ENCODE data around the gene HPS5.

Gene HPS5

GRCh38 chr11:18364495-18365073 is 42.6 kb upstream of the HPS5 start:
- Histone ChIP-seq H3K4me3 (no peak overlapping the region), H3K27ac (no peak overlapping the region)
- no peak for DNase-seq (ENCODE audit: low spot score)
- no peak for TF ChIP-seq CTCF (IDR thresholded peaks at IDR 0.05)

GRCh38 chr11:18361154-18361553 is 39.2 kb upstream of the HPS5 start:
- no peak overlapping the region for H3K27ac ChIP-seq
- H3K4me3 ChIP-seq, result no peak overlapping the region
- no peak for DNase-seq (ENCODE audit: low spot score)
- no peak for TF ChIP-seq CTCF (IDR thresholded peaks at IDR 0.05)

GRCh38 chr11:18358646-18359045 is 36.7 kb upstream of the HPS5 start:
- H3K4me3 ChIP-seq, result no peak overlapping the region
- no peak overlapping the region for H3K27ac ChIP-seq
- TF ChIP-seq CTCF (IDR thresholded peaks at IDR 0.05), result no peak
- no peak for DNase-seq (ENCODE audit: low spot score)

- no peak for DNase-seq (ENCODE audit: low spot score)
- no peak for TF ChIP-seq CTCF (IDR thresholded peaks at IDR 0.05)
- no peak overlapping the region for H3K4me3 ChIP-seq
- H3K27ac ChIP-seq, result no peak overlapping the region
Measured at GRCh38 chr11:18352581-18352980, 30.6 kb upstream of the HPS5 start.

- no peak for DNase-seq (ENCODE audit: low spot score)
- no peak for TF ChIP-seq CTCF (IDR thresholded peaks at IDR 0.05)
- H3K4me3 ChIP-seq, result no peak overlapping the region
- H3K27ac ChIP-seq, result no peak overlapping the region
Measured at GRCh38 chr11:18347471-18348125, 25.7 kb upstream of the HPS5 start.

- TF ChIP-seq CTCF (IDR thresholded peaks at IDR 0.05), result no peak
- no peak overlapping the region for H3K4me3 ChIP-seq
- DNase-seq (ENCODE audit: low spot score), result no peak
- no peak overlapping the region for H3K27ac ChIP-seq
Measured at GRCh38 chr11:18332891-18333290, 11.0 kb upstream of the HPS5 start.

GRCh38 chr11:18332302-18332701 is 10.4 kb upstream of the HPS5 start:
- DNase-seq (ENCODE audit: low spot score), result no peak
- Histone ChIP-seq H3K27ac (no peak overlapping the region), H3K4me3 (no peak overlapping the region)
- no peak for TF ChIP-seq CTCF (IDR thresholded peaks at IDR 0.05)

All from coronary artery (tissue), 2 donors.